D721Med (cell line): ENCODE data around the gene CHST8.

Source experiments
- DNase-seq: peaks from one replicate; pipeline ENCODE4 v3.0.0; 2011; ENCODE audit warnings: low spot score; ENCODE audit not compliant: insufficient read length
- FAIRE-seq: peaks from 2 replicates; lab custom pipeline; 2011; peaks lifted over from hg19 to GRCh38; lab: Jason Lieb, UNC
- TF ChIP-seq, protein P1 (sequence below): IDR thresholded peaks from 2 replicates; pipeline ENCODE4 v1.5.1; 2012; ENCODE audit warnings: mild to moderate bottlenecking, control low read depth; ENCODE audit not compliant: insufficient read depth; ENCODE audit errors: missing control alignments

CHST8 gene

DNA sequence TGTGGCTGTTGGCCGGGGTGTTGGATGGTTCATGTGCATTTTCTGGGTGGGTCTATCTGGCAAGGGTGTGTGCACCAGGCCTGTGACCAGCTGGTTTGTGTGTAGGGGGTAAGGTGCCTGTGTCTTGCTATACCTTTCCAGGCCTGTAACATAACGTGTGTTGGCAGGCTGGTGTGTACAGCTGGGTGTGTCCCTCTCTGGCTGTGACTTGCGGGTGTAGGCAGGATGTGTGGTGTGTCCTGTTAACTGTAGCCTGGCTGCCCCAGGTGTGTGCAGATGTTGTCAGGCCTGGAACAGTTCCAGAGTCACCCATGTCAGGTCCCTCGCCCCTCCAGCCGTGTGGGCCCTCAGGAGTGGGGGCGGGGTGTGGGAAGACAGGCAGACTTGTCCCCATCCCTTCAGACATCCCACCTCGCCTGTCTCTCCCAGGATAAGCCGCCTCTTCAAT lies 184.7 kb downstream of the CHST8 start:
- DNase-seq (no peak), FAIRE-seq (no peak)
- TF ChIP-seq, protein P1, sequence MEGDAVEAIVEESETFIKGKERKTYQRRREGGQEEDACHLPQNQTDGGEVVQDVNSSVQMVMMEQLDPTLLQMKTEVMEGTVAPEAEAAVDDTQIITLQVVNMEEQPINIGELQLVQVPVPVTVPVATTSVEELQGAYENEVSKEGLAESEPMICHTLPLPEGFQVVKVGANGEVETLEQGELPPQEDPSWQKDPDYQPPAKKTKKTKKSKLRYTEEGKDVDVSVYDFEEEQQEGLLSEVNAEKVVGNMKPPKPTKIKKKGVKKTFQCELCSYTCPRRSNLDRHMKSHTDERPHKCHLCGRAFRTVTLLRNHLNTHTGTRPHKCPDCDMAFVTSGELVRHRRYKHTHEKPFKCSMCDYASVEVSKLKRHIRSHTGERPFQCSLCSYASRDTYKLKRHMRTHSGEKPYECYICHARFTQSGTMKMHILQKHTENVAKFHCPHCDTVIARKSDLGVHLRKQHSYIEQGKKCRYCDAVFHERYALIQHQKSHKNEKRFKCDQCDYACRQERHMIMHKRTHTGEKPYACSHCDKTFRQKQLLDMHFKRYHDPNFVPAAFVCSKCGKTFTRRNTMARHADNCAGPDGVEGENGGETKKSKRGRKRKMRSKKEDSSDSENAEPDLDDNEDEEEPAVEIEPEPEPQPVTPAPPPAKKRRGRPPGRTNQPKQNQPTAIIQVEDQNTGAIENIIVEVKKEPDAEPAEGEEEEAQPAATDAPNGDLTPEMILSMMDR = no peak

GRCh38 chr19:33808399-33808798 lies 186.6 kb downstream of the CHST8 start:
- FAIRE-seq (no peak), DNase-seq (no peak)
- TF ChIP-seq, protein P1 = no peak

GRCh38 chr19:33809960-33810359 lies 188.2 kb downstream of the CHST8 start:
- FAIRE-seq (no peak), DNase-seq (no peak)
- TF ChIP-seq, protein P1 = no peak

DNA sequence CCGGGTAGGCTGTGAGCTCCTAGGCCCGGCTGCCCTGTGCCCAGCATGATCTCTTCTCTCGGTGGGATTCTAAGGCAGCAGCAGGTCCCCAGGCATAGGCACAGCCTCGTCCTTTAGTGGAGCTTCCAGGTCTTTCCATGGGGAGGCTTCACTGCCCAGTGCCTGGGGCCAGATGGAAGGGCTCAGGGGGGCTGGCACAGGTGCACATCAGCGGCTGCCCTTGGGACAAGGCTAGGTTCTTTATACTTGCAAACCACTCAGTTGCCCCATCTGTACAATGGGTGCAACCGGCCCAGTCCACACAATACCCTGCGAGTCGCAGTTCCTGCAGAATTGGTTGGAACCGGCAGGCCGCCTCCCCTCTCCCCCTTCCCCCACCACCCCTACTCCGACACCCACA lies 189.1 kb downstream of the CHST8 start:
- TF ChIP-seq, protein P1 = no peak
- FAIRE-seq (no peak), DNase-seq (no peak)

GRCh38 chr19:33811246-33811645 lies 189.5 kb downstream of the CHST8 start:
- TF ChIP-seq, protein P1 = no peak
- no peak for FAIRE-seq
- no peak for DNase-seq

DNA sequence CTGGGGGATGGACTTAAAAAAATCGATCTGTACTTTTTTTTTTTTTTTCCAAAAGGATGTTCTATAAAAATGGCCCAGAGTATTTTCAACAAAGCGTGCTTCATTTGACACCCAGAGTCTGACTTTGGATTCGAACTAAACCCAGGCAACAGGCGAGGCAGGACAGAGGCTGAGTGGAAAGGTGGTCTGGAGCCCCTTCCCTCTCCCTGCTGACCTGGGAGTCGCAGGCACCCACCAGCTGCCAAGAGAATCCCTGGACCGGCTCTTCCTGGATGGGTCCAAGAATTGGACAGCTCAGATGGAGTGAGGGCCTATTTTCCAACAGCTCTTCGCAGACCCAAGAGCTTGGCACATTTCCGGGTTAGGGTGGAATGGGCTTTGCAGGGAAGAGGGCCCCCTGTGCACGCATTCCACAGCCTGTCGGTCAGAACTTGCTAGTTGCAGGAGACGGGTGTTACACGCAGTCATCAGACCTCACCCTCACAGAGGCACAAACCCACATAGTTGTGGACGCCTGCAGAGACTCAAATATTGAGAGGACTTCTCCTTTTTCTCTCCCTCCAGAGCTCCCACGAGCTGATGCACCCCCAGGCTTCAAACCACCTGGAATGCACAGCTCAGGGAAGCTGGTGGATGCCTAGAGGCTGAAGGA lies 190.1 kb downstream of the CHST8 start:
- FAIRE-seq (no peak), DNase-seq (no peak)
- TF ChIP-seq, protein P1 = no peak
